NCI-H2029 (cell line): Measurements from ENCODE around the gene OTX2.

Source experiments
- DNase-seq: peaks from one replicate; lab custom pipeline; 2025; lab: John Stamatoyannopoulos, UW

Gene OTX2

GRCh38 chr14:56810147-56810719 is at the start of gene OTX2:
TSS of gene OTX2 (minus strand) at chr14:56810479. CDS start at chr14:56805456, 5,023 bp downstream.
- DNase-seq, result no peak

- DNase-seq, result no peak
Measured at GRCh38 chr14:56858422-56858821, 48.1 kb upstream of the OTX2 start.

- no peak for DNase-seq
Measured at GRCh38 chr14:56857216-56857615, 46.9 kb upstream of the OTX2 start.

- peak; percentile 77 for DNase-seq
Measured at GRCh38 chr14:56855891-56856461, 45.7 kb upstream of the OTX2 start.

GRCh38 chr14:56854325-56854724 is 44.0 kb upstream of the OTX2 start:
- peak; percentile 42 for DNase-seq

- no peak for DNase-seq
Measured at GRCh38 chr14:56846970-56847930, 37.0 kb upstream of the OTX2 start.

GRCh38 chr14:56844406-56845002 is 34.2 kb upstream of the OTX2 start:
- no peak for DNase-seq

- DNase-seq, result no peak
Measured at GRCh38 chr14:56841611-56842010, 31.3 kb upstream of the OTX2 start.

- DNase-seq, result no peak
Measured at GRCh38 chr14:56840221-56840620, 29.9 kb upstream of the OTX2 start.

GRCh38 chr14:56829151-56829550 is 18.9 kb upstream of the OTX2 start:
- DNase-seq, result no peak

GRCh38 chr14:56826214-56826613 is 15.9 kb upstream of the OTX2 start:
- DNase-seq, result no peak

GRCh38 chr14:56821805-56822610 is 11.7 kb upstream of the OTX2 start:
- peak; percentile 27 for DNase-seq

GRCh38 chr14:56821177-56821576 is 10.9 kb upstream of the OTX2 start:
- DNase-seq, result no peak

GRCh38 chr14:56817396-56817921 is 7.2 kb upstream of the OTX2 start:
- DNase-seq, result no peak

- no peak for DNase-seq
Measured at GRCh38 chr14:56816574-56817391, 6.5 kb upstream of the OTX2 start.

GRCh38 chr14:56815745-56816144 is 5.5 kb upstream of the OTX2 start:
- DNase-seq, result no peak

- DNase-seq, result no peak
Measured at GRCh38 chr14:56814969-56815700, 4.9 kb upstream of the OTX2 start.

- DNase-seq, result no peak
Measured at GRCh38 chr14:56814519-56814959, 4.3 kb upstream of the OTX2 start.

- DNase-seq, result no peak
Measured at GRCh38 chr14:56813143-56813551, 2.9 kb upstream of the OTX2 start.
